WERI-Rb-1 (cell line): Measurements from ENCODE around the gene ANKS1A.
"Not testable (repeated sequence)": the region's sequence is repeated elsewhere in the genome, so short reads cannot be mapped to it uniquely, and the experiment has no call there.

Experiments used
- DNase-seq: peaks from one replicate; pipeline ENCODE4 v3.0.0-alpha.2; 2020
- H3K27ac ChIP-seq: fragments of 250-450 bp; sonication (Bioruptor Pico); 2 replicates; pipeline ENCODE4 v1.5.1; 2020; ENCODE audit warnings: mild to moderate bottlenecking, moderate library complexity
- H3K27me3 ChIP-seq: fragments of 250-450 bp; sonication (Bioruptor Pico); 2 replicates; pipeline ENCODE4 v1.5.1; 2021; ENCODE audit warnings: mild to moderate bottlenecking, low read depth, moderate library complexity; ENCODE audit not compliant: insufficient read depth, severe bottlenecking
- H3K36me3 ChIP-seq: fragments of 250-450 bp; sonication (Bioruptor Pico); 2 replicates; pipeline ENCODE4 v1.5.1; 2020; ENCODE audit warnings: mild to moderate bottlenecking, moderate library complexity
- H3K4me3 ChIP-seq: 2 replicates; pipeline ENCODE4 v1.5.1; 2011; ENCODE audit warnings: low read depth, mild to moderate bottlenecking, control low read depth, low read length
- H3K9me3 ChIP-seq: fragments of 250-450 bp; sonication (Bioruptor Pico); 2 replicates; pipeline ENCODE4 v1.5.1; 2021; ENCODE audit warnings: mild to moderate bottlenecking, moderate library complexity; ENCODE audit not compliant: severe bottlenecking
- CTCF ChIP-seq: IDR thresholded peaks from 2 replicates; pipeline ENCODE4 v1.5.1; 2011; ENCODE audit warnings: low read depth, mild to moderate bottlenecking, control low read depth, inconsistent platforms, low read length

Gene ANKS1A

GRCh38 chr6:34888874-34889555, at the start of gene ANKS1A:
TSS of gene ANKS1A (plus strand) at chr6:34889255. CDS start at chr6:34889403, 148 bp downstream.
- Histone ChIP-seq H3K27me3 (no peaks in the 10 kb centered on the region), H3K9me3 (no peaks in the 10 kb centered on the region), H3K4me3 (peak within 1 kb of the TSS; percentile 64), H3K36me3 (peaks cover 16% of the 10 kb centered on the region), H3K27ac (peak within 1 kb of the TSS; percentile 66)
- TF ChIP-seq CTCF: no peak
- DNase-seq: peak; percentile 92

GRCh38 chr6:34839666-34840352, 49.2 kb upstream of the ANKS1A start:
- no peak for TF ChIP-seq CTCF
- DNase-seq: no peak
- H3K36me3 ChIP-seq: peaks cover 59% of the 10 kb centered on the region
- no peaks in the 10 kb centered on the region for H3K27me3 ChIP-seq
- no peak overlapping the region for H3K4me3 ChIP-seq
- no peak overlapping the region for H3K27ac ChIP-seq
- no peaks in the 10 kb centered on the region for H3K9me3 ChIP-seq

- H3K9me3 ChIP-seq, H3K27ac ChIP-seq, DNase-seq, H3K27me3 ChIP-seq, H3K4me3 ChIP-seq: not testable (repeated sequence)
- H3K36me3 ChIP-seq: peaks cover 59% of the 10 kb centered on the region
Observed at GRCh38 chr6:34849066-34849465, 40.0 kb upstream of the ANKS1A start.

- no peak overlapping the region for H3K27ac ChIP-seq
- TF ChIP-seq CTCF: no peak
- no peaks in the 10 kb centered on the region for H3K27me3 ChIP-seq
- H3K36me3 ChIP-seq: peaks cover 61% of the 10 kb centered on the region
- no peak for DNase-seq
- no peaks in the 10 kb centered on the region for H3K9me3 ChIP-seq
- no peak overlapping the region for H3K4me3 ChIP-seq
Observed at GRCh38 chr6:34851361-34851760, 37.7 kb upstream of the ANKS1A start.

GRCh38 chr6:34852406-34853085, 36.5 kb upstream of the ANKS1A start:
- H3K36me3 ChIP-seq: peaks cover 68% of the 10 kb centered on the region
- DNase-seq: no peak
- H3K27ac ChIP-seq: no peak overlapping the region
- no peak overlapping the region for H3K4me3 ChIP-seq
- no peaks in the 10 kb centered on the region for H3K9me3 ChIP-seq
- TF ChIP-seq CTCF: no peak
- H3K27me3 ChIP-seq: no peaks in the 10 kb centered on the region

- no peak for DNase-seq
- no peak for TF ChIP-seq CTCF
- H3K36me3 ChIP-seq: peaks cover 86% of the 10 kb centered on the region
- H3K4me3 ChIP-seq: no peak overlapping the region
- no peaks in the 10 kb centered on the region for H3K9me3 ChIP-seq
- no peak overlapping the region for H3K27ac ChIP-seq
- H3K27me3 ChIP-seq: no peaks in the 10 kb centered on the region
Observed at GRCh38 chr6:34855463-34855862, 33.6 kb upstream of the ANKS1A start.
